GM11168 (cell line): ENCODE results near the gene ADAMTS13.
"Not testable (repeated sequence)": the region's sequence is repeated elsewhere in the genome, so short reads cannot be mapped to it uniquely, and the experiment has no call there.

Source experiments
- in situ Hi-C: fragments of 300-500 bp; cut with MboI; formaldehyde crosslinking; loops from one replicate; pipeline ENCODE4 v1.12.0; 2022; ENCODE audit warnings: low sequenced_read_pairs; ENCODE audit not compliant: unreplicated experiment

ADAMTS13 gene

GRCh38 chr9:133421615-133422542, at the start of gene ADAMTS13:
TSS of gene ADAMTS13 (plus strand) at chr9:133422367. CDS start at chr9:133422444, 77 bp downstream.
- in situ Hi-C loops: no loop called here

GRCh38 chr9:133374612-133375115, 47.5 kb upstream of the ADAMTS13 start:
- in situ Hi-C loops: no loop called here

GRCh38 chr9:133375116-133375723, 46.9 kb upstream of the ADAMTS13 start:
- in situ Hi-C loops: no loop called here

- in situ Hi-C loops: no loop called here
Observed at GRCh38 chr9:133375724-133376654, 46.2 kb upstream of the ADAMTS13 start, which contains the start of the genes STKLD1 and SURF4. TSS of gene STKLD1 (plus strand) at chr9:133376366. CDS start at chr9:133376474, 108 bp downstream. TSS of gene SURF4 (minus strand) at chr9:133376060. CDS start at chr9:133375969, 91 bp downstream.

- in situ Hi-C loops: not testable (repeated sequence)
Observed at GRCh38 chr9:133377280-133377679, 44.9 kb upstream of the ADAMTS13 start.

GRCh38 chr9:133377721-133378216, 44.4 kb upstream of the ADAMTS13 start:
- in situ Hi-C loops: no loop called here

GRCh38 chr9:133378408-133378962, 43.7 kb upstream of the ADAMTS13 start:
- in situ Hi-C loops: no loop called here

GRCh38 chr9:133379153-133380086, 42.7 kb upstream of the ADAMTS13 start:
- in situ Hi-C loops: no loop called here

- in situ Hi-C loops: no loop called here
Observed at GRCh38 chr9:133380734-133381133, 41.4 kb upstream of the ADAMTS13 start.

GRCh38 chr9:133382507-133383141, 39.5 kb upstream of the ADAMTS13 start:
- in situ Hi-C loops: no loop called here

GRCh38 chr9:133383438-133383837, 38.7 kb upstream of the ADAMTS13 start:
- in situ Hi-C loops: no loop called here

- in situ Hi-C loops: no loop called here
Observed at GRCh38 chr9:133384736-133385321, 37.3 kb upstream of the ADAMTS13 start.

- in situ Hi-C loops: no loop called here
Observed at GRCh38 chr9:133385452-133385851, 36.7 kb upstream of the ADAMTS13 start.

- in situ Hi-C loops: no loop called here
Observed at GRCh38 chr9:133386338-133386737, 35.8 kb upstream of the ADAMTS13 start.

- in situ Hi-C loops: no loop called here
Observed at GRCh38 chr9:133387680-133388079, 34.5 kb upstream of the ADAMTS13 start.

- in situ Hi-C loops: no loop called here
Observed at GRCh38 chr9:133389025-133389557, 33.1 kb upstream of the ADAMTS13 start.

- in situ Hi-C loops: no loop called here
Observed at GRCh38 chr9:133389562-133389961, 32.6 kb upstream of the ADAMTS13 start.
